Mucosa of descending colon (tissue), 3 donors: ENCODE measurements around the gene TMTC2. TPM values are rescaled to one million over a fixed set of nuclear protein-coding genes. Genes with fewer than 3 reads are reported as not detected.

Experiments used
- ATAC-seq: fragments of 200-7000 bp; cut with Tn5 transposase; one replicate; pipeline ENCODE4 v1.9.1; 2020; ENCODE audit warnings: mild to moderate bottlenecking, moderate library complexity
- DNase-seq, 3 donors: peaks; one replicate each; pipeline ENCODE4 v3.0.0-alpha.2; 2020
- H3K36me3 ChIP-seq: fragments of 200-600 bp; one replicate; pipeline ENCODE4 v1.8.0; 2021; ENCODE audit warnings: low read depth, mild to moderate bottlenecking
- H3K4me1 ChIP-seq: fragments of 200-600 bp; one replicate; pipeline ENCODE4 v1.8.0; 2021; ENCODE audit warnings: low read depth, mild to moderate bottlenecking
- H3K4me3 ChIP-seq: fragments of 200-600 bp; one replicate; pipeline ENCODE4 v1.8.0; 2021; ENCODE audit warnings: mild to moderate bottlenecking
- H3K9me3 ChIP-seq: fragments of 200-600 bp; one replicate; pipeline ENCODE4 v1.8.0; 2021; ENCODE audit warnings: mild to moderate bottlenecking
- intact Hi-C, 2 donors: fragments of 100-400 bp; cut with DNase I in 1 of 2; cut with micrococcal nuclease in 1 of 2; formaldehyde crosslinking; loops; one replicate each; pipeline versions ENCODE4 v1.11.0 to v1.11.1; 2022; cut with DNase I, micrococcal nuclease
- total RNA-seq, 3 donors: library from RNA; stranded (reverse); fragmentation: NEBNext Ultra II Directional in 2 of 3; extraction: Animal tissue kit (Norgen Biotek cat#: 25700) in 2 of 3; gene quantifications; one replicate each; pipeline versions ENCODE4 v1.2.1 to v1.2.4, GENCODE V29; 2021 to 2023
- TF ChIP-seq, protein P1 (sequence below): fragments of 200-600 bp; IDR thresholded peaks from one replicate; pipeline ENCODE4 v1.8.0; 2022; ENCODE audit warnings: antibody characterized with exemption, mild to moderate bottlenecking
- donor health status: DM: no; HTN: no; CAD: no; lungs with moderate emphysema.
- donor health status: DM: no; HTN: no; CAD: no.
- donor health status: DM: no; HTN: yes; CAD: no.

The TMTC2 gene
- total RNA-seq, 3 donors from 2014 or later, result 13.3 to 40.4 (median 14.6) TPM

DNA sequence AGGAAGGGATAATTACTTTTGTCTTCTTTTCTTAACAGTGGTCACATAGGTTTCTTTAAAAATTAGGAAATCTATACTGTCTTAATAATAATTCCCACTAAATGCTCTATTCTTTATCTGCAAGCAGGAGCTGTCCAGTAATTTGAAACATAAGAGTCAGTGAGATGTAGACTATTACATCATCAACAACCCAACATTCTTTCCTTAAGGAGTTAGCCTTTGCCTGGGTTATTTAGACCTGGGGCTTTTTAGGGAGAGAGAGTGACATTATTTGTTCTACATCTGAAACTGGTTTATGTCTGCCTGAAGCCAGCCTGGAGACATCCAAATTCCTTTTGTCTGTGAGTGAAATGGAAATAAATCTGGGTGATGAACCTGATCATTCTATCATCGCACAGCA, 294.4 kb downstream of the TMTC2 start:
- H3K36me3 ChIP-seq, result no peaks in the 10 kb centered on the region
- H3K9me3 ChIP-seq, result no peaks in the 10 kb centered on the region
- H3K4me3 ChIP-seq, result no peak overlapping the region
- intact Hi-C loops, result no loop called here
- no peak for ATAC-seq
- H3K4me1 ChIP-seq, result no peaks in the 10 kb centered on the region
- DNase-seq, result no peak
- TF ChIP-seq, protein P1, sequence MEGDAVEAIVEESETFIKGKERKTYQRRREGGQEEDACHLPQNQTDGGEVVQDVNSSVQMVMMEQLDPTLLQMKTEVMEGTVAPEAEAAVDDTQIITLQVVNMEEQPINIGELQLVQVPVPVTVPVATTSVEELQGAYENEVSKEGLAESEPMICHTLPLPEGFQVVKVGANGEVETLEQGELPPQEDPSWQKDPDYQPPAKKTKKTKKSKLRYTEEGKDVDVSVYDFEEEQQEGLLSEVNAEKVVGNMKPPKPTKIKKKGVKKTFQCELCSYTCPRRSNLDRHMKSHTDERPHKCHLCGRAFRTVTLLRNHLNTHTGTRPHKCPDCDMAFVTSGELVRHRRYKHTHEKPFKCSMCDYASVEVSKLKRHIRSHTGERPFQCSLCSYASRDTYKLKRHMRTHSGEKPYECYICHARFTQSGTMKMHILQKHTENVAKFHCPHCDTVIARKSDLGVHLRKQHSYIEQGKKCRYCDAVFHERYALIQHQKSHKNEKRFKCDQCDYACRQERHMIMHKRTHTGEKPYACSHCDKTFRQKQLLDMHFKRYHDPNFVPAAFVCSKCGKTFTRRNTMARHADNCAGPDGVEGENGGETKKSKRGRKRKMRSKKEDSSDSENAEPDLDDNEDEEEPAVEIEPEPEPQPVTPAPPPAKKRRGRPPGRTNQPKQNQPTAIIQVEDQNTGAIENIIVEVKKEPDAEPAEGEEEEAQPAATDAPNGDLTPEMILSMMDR, result no peak

DNA sequence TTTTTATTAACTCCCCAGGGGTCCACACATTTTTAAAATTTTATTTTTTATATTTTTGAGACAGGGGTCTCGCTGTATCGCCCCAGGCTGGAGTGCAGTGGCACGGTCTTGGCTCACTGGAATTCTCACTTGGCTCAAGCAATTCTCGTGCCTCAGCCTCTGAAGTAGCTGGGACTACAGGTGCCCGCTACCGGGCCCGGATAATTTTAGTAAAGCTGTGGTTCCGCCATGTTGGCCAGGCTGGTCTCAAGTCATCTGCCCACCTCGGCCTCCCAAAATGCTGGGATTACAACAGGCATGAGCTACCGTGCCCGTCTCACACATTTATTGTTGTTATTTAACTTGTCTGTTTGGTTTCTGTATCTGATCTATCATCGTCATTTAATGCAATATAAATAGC, 307.4 kb downstream of the TMTC2 start:
- ATAC-seq (no peak), DNase-seq (no peak)
- TF ChIP-seq, protein P1, result no peak
- no peak overlapping the region for H3K4me3 ChIP-seq
- peaks cover 8% of the 10 kb centered on the region for H3K4me1 ChIP-seq
- H3K9me3 ChIP-seq, result no peaks in the 10 kb centered on the region
- intact Hi-C loops, result no loop called here
- no peaks in the 10 kb centered on the region for H3K36me3 ChIP-seq

DNA sequence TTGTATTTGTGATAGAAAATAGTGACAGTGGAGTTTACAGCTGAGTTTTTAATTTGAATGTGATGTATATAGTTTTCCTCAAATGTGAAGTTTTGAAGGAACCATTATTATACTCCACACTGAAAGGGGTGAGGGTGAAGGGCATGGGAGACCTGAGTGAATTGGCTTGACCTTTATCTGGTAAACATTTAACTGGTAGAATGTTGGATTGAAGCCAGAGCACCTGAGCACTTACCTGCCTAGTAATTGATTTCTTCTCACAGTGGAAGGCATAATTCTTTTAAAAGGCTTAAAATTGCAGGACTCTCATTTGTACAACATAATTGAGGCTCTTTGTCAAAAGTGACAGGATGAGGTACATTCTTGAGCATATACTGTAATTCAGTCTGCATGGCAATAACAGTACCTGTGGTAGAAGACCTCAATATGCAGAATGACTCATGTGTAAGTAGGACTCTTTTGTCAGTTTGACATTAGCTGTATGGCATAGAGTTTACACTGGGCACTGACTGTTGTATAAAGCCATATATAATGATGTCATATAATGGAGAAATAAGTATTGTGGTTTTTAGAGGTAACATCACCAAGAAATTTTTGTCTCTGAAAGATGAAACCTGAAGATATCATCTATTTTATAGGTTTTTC, 309.6 kb downstream of the TMTC2 start:
- TF ChIP-seq, protein P1, result no peak
- intact Hi-C loops, result no loop called here
- H3K4me3 ChIP-seq, result no peak overlapping the region
- ATAC-seq (peak; percentile 82), DNase-seq (peak in 1 of 3 donors; percentile 29)
- H3K4me1 ChIP-seq, result peaks cover 8% of the 10 kb centered on the region
- no peaks in the 10 kb centered on the region for H3K36me3 ChIP-seq
- no peaks in the 10 kb centered on the region for H3K9me3 ChIP-seq

DNA sequence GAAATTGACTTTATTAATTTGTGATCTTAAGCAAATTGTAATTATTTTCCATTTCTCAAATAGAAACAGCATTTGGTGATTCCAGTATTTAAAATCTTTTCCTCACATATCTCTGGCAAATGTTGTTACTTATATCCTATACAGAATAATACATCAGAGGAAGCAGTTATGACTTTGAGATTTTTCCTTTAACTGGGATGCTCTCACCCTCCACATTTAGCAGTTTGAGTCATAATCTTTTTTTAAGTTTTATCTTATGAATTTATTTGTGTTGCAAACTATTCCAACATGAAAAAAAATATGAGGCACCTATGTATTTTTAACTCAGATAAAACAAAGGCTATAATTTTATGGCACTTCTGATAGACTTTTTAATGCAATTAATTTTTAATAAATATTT, 311.8 kb downstream of the TMTC2 start:
- Histone ChIP-seq H3K36me3 (no peaks in the 10 kb centered on the region), H3K9me3 (no peaks in the 10 kb centered on the region), H3K4me3 (no peak overlapping the region), H3K4me1 (peaks cover 8% of the 10 kb centered on the region)
- intact Hi-C loops, result no loop called here
- TF ChIP-seq, protein P1, result no peak
- no peak for DNase-seq
- ATAC-seq, result no peak

DNA sequence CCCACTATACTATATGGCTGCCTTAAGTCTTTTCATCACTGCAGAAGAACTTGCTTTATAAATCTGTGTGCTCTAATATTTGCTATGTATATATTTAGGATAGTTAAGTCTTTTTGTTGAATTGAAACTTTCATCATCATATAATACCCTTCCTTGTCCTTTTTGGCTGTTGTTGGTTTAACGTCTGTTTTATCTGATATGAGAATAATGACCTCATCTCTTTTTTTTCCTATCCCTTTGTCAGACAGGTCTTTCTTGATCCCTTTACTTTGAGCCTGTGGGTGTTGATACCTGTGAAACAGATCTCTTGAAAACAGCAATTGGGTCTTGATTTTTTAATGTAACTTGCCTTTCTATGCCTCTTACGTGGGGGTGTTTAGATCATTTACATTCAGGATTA, 316.3 kb downstream of the TMTC2 start:
- H3K4me3 ChIP-seq, result no peak overlapping the region
- DNase-seq, result no peak
- intact Hi-C loops, result no loop called here
- no peak for ATAC-seq
- TF ChIP-seq, protein P1, result no peak
- H3K36me3 ChIP-seq, result no peaks in the 10 kb centered on the region
- no peaks in the 10 kb centered on the region for H3K9me3 ChIP-seq
- no peaks in the 10 kb centered on the region for H3K4me1 ChIP-seq
